ENCODE data around the gene SLC7A11.
A peak's percentile ranks its signal among the peaks of the same experiment; 100 is the strongest.
"Not testable (repeated sequence)": the region's sequence is repeated elsewhere in the genome, so short reads cannot be mapped to it uniquely, and the experiment has no call there.

Gene SLC7A11

DNA sequence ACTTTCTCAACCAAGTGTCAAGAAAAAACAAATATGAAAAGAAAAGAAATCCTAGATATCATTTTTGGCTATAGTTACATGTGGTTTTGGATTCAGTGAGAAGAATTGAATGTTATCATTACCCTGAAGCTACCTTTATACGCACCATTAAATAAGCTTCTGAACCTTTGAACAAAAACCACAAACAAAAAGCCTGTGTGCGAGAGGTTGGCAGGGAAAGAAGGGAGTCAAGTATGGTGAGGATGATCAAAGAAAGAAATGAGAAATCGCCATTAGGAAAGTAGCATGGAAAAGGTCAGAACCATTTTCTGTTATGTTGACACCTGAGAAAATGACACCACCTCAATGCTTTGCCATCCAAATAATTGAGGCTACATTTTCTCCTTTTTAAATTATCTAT lies 1.2 kb upstream of the SLC7A11 start:
- FAIRE-seq, result no peak
- DNase-seq (ENCODE audit: low spot score), result no peak

DNA sequence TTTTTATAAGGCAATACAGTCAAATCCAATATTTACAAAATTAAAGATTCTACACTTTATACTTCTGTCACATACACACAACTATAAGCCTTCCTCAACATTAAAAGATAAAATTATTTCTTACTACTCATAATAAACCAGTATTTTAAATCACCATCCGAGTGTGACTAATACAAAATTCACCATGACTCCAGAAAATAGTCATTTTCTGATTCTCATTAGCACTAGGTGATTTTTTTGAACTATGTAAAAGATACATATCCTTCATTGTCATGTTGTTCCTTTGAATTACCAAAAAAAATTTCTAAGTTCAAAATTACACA lies 646 bp upstream of the SLC7A11 start:
- FAIRE-seq (no peak), DNase-seq (ENCODE audit: low spot score) (no peak)

DNA sequence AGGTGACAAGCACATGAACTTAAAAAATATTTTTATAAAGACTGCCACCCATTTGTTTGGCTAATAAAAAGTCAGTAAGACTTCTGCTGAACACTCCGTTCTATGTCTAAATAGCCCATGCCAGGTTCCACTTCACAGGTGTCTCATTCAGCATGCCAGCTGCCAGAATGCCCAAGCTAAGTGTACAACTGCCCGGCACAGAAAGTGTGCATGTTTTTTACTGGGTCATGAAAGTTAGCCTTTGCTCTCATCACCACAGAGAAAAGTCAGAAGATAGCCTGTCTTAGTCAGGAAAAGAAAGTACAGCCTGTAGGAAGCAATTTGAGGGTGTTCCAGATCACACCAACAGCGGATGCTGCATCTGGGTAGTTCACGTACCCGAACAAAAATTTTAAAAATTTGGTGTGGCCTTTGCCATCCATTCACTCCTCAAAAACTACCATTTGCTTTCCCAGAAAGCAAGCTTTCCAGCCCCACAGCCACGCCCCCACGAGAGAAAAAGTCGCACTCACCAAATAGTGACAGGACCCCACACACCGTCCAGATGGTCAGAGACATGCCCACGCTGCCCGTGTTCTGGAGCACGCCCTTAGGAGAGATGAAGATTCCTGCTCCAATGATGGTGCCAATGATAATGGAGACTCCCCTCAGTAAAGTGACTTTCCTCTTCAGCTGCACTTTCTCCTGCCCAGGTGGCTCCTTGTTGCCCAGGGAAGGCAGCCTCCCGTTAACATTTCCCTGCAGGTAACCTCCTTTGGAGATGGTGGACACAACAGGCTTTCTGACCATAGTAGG lies 671 bp downstream of the SLC7A11 start:
- FAIRE-seq (no peak), DNase-seq (ENCODE audit: low spot score) (peak; percentile 3)

DNA sequence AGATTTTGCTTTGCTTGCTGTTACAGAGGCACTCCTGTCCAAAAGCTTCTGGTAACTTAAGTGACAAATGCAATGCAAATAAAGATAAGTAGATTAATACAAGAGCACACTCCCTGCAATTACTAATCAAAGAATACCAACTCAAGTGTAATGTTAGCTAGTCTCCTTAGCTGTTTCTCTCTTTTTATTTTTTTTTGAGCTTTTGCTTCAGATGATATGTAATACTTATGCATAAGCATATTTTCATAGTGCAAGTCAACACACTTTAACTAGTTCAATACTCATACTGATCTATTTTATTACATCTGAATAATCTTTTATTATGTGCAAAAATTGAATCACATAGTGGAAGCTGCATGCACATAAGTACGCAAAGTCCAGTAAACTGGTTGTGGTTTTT lies 2.7 kb downstream of the SLC7A11 start:
- FAIRE-seq, result no peak
- no peak for DNase-seq (ENCODE audit: low spot score)

DNA sequence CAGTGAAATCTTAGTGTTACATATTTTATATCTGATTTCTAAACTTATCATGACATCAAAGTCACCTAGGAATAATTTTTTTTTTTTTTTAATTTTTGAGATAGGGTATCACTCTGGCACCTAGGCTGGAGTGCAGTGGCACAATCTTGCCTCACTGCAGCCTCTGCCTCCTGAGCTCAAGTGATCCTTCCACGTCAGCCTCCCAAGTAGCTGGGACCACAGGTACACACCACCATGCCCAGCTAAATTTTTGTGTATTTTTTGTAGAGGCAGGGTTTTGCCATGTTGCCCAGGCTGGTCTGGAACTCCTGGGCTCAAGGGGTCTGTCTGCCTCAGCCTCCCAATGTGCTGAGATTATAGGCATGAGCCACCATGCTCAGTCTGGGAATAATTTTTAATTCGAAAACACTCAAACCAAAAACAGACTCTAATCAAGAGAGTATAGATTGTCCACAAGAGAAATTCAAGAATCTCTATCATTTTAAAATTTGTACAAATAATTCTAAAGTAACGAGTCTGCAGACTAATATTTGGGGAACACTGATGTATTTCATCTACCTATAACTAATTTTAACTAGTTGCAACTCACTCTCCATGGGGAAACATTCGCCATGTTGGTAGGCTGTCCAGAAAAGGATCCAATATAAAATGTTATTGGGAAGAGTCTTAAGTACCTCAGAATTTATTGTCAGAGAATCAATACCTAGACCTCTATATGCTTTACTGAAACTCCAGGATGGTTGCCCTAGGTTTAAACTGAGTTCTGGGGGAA lies 3.4 kb downstream of the SLC7A11 start:
- DNase-seq (ENCODE audit: low spot score), result no peak
- FAIRE-seq, result no peak

DNA sequence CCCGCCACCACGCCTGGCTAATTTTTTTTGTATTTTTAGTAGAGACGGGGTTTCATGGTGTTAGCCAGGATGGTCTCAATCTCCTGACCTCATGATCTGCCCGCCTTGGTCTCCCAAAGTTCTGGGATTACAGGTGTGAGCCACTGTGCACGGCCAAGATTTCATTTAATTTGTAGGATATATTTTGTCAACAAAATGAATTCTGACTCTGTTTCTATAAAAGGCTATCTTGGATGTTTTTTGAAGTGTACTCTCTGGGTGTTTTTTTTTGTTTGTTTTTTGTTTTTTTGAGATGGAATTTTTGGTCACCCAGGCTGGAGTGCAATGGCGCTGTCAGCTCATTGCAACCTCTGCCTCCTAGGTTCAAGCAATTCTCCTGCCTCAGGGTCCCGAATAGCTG lies 5.0 kb downstream of the SLC7A11 start:
- DNase-seq (ENCODE audit: low spot score), result not testable (repeated sequence)

DNA sequence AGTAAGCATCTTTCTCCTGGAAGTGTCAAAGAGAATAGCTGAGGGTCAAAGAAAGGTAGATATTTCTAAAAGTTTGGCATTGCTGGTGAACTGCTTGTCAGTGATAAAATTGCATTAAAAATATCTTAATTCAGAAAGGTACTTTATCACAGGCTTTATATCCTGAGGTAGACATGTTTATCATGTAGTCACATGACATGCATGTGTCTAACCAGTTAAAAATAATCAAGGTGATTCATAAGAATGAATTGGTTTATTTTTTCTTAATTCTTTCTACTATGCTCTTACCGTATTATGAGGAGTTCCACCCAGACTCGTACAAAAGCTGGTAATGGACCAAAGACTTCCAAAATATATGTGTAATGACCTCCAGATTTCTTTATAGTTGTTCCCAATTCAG lies 6.1 kb downstream of the SLC7A11 start:
- no peak for DNase-seq (ENCODE audit: low spot score)
- no peak for FAIRE-seq

More for the DNA sequence above, 5.0 kb downstream of the SLC7A11 start:
- not testable (repeated sequence) for FAIRE-seq

DNA sequence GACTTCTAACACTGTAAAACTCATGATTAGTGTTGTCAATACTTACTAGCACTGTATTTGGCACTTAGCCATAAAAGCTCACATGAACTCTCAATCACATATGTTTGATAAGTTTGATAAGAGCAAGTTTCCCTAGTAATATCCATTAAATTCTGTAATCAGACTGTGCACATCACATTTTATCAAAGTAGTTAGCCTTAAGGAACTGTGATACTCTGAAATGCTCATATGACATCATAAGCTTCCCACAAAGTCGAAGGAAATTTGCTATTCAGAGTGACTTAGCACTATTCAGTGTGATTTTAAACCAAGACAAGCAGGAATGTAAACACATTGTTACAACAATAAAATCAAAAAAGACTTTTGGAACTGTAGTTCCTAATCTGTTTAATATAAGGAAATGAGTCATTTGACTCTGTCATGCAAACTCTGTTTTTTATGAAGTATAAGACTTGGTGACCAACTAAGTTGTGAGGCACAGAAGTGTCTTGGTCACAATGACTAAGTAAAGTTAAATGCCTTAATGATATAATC lies 6.7 kb downstream of the SLC7A11 start:
- DNase-seq (ENCODE audit: low spot score) (no peak), FAIRE-seq (no peak)

DNA sequence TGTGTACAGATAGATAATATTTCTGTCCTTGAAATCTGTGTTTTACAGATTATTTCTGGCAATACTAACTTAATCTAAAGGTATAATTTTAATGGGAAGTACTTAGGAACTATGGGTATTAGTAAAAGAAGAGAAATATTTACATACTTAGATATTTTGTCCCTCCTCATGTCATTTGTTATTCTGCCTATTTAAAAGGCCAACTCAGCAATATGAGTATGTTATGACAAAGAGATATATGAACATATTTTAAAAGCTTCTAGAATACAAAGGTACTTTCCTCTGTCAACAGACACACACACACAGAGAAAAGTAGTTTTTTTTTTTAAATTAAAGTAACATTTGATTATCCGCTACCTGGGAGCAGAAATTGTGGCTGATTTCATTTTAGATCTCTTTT lies 7.9 kb downstream of the SLC7A11 start:
- FAIRE-seq, result no peak
- no peak for DNase-seq (ENCODE audit: low spot score)

DNA sequence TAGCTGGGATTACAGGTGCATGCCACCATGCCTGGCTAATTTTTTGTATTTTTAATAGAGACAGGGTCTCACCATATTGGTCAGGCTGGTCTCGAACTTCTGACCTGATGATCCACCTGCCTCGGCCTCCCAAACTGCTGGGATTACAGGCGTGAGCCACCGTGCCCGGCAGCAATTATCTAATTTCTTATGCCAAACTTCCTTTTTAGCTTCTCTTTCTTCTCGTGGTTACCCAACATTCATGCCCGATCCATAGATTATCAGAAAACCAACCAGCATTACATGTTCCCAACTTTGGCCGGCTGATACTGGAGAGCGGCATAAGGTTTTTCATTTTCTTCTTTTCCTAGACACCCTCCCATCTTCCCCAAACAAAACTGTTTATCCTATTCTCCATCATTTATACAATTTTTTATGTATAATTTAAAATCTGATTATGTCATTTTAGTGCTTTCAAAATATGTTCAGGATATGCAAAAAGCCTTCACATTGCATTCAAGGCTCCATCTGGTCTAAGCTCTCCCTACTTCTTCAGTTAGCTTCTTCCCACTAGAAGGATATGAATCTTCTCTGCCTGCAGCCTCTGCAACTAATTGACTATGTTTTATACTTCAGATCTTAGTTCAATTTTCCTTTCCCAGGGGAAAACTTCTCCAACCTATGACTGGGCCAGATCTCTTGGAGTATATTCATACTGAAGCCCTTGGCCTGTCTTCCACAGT lies 8.7 kb downstream of the SLC7A11 start:
- DNase-seq (ENCODE audit: low spot score), result no peak
- no peak for FAIRE-seq

DNA sequence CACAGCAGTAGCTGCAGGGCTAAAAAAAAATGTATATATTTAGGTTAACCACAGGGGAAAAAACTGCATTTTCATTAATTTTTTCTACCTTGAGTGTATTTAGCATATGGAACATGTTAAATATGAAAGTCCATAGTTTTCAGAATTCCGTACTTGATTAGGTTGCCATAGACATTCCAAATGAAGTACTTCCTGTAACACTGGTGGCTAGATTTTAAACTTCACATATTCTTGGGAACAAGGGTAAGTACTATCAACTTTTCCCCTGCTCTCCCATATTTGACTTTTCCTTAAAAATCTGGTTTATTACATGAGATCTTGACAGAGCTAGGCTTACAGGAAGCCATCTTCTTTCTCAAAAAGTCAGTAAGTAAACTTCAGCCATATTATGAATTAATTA lies 9.8 kb downstream of the SLC7A11 start:
- FAIRE-seq, result no peak
- DNase-seq (ENCODE audit: low spot score), result no peak

DNA sequence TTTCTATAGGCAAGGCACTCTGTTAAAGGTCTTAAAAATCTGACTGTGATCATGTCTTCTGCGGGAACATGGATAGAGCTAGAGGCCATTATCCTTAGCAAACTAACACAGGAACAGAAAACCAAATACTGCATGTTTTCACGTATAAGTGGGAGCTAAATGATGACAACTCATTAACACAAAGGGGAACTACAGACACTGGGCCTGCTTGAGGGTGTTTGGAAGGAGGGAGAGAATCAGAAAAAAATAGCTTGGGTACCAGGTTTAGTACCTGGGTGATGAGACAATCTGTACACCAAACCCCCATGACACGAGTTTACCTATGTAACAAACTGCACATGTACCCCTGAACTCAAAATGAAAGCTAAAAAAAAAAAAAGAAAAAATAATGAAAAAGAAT lies 12.1 kb downstream of the SLC7A11 start:
- no peak for DNase-seq (ENCODE audit: low spot score)
- FAIRE-seq, result no peak

DNA sequence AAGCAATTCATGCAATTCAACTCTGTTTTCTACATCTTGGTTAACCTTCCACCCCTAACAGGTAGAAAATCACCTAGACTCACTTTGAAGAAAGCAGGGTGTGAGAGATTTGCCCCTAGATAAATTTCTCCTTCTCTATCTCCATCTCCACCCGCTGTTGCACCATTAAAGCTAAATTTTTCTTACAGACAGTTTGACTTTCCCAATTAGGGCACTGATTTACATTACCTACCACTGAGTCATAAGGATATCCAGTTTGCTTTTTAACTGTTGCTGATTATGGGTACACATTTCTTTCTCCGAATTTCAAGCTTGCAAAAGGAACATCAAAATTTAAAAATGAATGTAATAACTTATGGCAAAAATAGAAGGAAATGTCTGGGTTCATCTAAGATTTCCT lies 13.0 kb downstream of the SLC7A11 start:
- DNase-seq (ENCODE audit: low spot score) (no peak), FAIRE-seq (no peak)

DNA sequence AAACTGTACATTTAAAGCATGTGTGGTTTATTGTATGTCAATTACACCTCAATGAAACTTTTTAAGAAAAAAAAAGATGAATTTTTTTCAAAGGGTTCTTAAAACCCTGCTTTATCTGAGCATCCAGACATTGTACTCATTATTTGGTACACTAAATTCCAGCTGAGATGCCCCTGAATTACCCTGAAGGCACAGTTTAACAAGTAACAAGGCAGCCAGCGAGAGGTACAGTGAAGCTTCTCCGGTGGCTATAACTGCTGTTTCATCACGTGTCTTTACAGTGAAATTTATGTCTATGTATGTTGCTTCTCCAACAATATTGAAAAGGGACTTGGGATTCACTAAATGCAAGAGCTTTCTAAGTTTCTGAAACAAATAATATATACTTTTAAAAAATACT lies 15.8 kb downstream of the SLC7A11 start:
- FAIRE-seq, result no peak

DNA sequence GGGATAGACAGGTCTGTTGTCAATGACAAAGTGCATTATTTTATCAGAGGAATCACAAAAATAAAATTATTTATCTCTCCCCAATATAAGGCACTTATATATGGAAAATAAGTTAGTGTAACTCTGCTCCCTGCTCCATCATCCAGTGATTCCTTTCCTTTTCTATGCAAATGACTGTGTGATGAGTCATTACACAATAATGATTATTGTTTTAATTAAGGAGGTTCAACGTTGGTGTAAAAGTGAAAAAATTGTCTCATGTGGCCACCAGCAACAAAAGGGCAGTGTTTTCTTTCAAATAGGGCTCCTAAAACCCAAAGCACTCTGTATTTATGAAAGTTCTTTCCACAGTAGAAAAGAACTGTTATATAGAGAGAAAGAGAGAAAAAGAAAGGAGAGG lies 16.7 kb downstream of the SLC7A11 start:
- FAIRE-seq, result no peak
- no peak for DNase-seq (ENCODE audit: low spot score)

More for the DNA sequence above, 15.8 kb downstream of the SLC7A11 start:
- no peak for DNase-seq (ENCODE audit: low spot score)

DNA sequence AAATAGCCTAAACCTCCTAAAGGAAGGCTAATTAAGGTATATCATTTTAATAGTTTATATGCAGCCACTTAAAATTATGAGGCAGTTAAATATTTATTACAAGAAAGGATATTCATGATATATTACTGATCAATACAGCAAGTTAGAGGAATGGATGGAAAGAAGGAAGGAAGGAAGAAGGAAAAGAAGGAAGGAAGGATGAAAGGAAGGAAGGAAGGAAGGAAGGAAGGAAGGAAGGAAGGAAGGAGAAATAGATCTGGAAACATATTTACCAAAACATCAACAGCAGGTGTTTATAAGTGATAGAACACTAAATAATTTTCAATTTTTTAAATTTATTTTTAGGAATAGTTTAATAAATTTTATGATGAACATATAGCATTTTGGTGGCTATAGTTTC lies 17.5 kb downstream of the SLC7A11 start:
- DNase-seq (ENCODE audit: low spot score), result no peak
- no peak for FAIRE-seq

DNA sequence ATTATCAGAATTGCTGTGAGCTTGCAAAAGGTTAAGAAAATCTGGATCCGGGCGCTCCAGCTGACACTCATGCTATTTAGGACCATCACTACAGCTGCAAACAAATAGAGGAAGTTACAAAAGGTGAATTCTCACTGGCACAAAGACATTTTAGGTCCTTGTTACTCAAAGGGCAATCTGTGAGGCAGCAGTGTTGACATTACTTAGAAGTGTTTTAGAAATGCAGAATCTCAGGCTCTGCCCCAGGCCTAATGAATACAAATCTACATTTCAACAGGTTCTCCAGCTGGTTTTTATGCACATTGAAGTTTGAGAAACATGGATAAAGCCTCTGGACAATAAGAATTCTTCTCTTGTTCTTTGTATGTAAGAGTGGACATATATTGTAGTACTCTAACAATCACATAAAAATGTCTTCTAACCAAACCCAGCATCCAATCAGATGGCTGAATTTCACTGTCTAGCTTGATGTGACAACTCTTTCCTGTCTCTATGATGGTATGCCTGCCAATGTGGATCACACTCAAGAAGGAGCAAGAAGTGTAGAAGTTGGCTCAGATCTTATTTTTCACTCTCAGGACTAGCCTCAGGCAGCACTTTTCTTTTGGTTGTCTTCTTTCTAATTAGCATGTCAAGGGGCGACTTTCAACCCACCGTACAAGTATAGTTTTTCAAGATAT lies 18.8 kb downstream of the SLC7A11 start:
- DNase-seq (ENCODE audit: low spot score) (no peak), FAIRE-seq (no peak)

DNA sequence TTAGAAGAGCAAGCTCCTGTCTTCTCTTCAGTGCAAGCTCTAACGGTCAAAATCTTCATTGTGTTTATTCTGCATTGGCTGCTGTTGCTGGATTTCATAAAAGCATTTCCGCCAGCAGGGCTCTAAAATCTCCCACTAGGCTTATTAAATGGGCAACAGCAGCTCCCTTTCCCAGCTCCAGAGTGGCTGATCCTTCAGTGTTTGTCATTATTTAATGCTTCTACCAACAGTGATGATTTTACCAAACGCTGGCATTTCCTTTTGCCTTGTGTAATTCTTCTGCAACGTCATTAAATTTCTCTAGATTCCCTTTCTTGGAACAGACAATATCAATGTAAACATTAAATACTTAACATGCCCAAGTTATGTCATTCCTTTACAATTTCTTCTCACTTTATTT lies 20.1 kb downstream of the SLC7A11 start:
- DNase-seq (ENCODE audit: low spot score), result no peak
- FAIRE-seq, result no peak

DNA sequence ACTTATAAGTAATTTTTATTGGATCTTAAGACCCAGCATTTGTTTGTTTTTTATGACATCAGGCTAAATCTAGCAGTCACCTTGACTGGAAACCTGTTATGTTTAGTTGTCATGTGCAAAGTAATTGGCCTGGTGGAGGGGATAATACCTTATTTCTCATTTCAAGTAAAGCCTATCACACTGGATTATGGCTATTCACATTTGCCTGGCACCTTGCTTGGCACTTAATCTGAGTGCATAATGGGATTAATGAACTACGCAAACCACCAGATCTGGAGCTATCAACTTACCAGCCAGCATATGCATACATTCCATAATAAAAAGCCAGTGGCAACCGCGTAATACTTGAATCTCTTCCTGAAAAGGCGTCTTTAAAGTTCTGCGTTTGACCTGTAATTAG lies 23.2 kb downstream of the SLC7A11 start:
- DNase-seq (ENCODE audit: low spot score) (no peak), FAIRE-seq (no peak)

DNA sequence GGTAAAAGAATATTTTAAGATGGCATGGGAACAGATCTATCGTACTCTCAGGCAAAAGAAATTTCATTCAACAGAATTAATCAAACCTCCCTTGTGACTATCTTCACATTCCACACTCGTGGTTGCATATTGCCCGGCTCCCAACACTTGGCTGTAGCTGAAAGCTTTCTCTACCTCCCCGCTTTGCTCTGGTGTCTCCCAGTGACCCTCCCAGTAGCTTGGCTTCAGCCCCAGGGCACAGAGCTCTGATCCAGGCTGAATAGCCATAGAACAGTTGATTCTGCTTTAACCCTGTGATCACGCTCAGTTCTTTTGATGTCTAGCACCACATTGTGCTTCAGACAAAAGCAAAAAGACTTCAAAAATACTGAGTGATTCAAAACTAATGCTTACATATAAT lies 24.6 kb downstream of the SLC7A11 start:
- FAIRE-seq (no peak), DNase-seq (ENCODE audit: low spot score) (no peak)

DNA sequence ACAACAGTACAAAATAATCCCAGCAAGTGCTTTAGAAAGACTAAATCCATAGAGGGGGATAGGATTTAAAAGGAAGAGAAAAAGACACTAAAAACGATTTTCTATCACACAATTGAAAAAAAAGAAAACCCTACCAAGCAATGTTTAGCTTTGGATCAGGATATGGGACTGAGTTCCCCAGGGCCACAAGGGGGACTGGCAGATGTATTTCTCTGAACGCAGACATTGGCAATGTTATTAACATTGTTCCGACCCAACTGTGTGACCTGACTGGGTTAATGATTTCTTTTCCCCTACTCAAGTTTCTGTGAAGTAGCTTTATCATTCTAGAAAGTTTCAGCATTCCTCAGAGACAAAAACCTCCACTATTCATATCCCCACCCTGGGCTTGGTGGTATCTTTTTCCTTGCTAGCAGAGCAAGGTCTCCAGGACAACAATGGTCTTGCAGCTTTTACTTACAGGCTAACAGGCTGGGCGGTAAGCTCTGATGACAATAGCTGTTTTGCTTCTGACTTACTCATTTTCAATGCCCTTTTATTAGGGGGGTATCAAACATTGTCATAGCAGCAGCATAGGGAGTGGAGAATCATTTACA lies 25.8 kb downstream of the SLC7A11 start:
- DNase-seq (ENCODE audit: low spot score), result no peak
- FAIRE-seq, result no peak
